Measurements from ENCODE around the gene SSTR3.

Gene SSTR3

GRCh38 chr22:37167981-37168647 lies 44.2 kb downstream of the SSTR3 start:
- no peak for DNase-seq (ENCODE audit: low read depth, low spot score)

- DNase-seq (ENCODE audit: low read depth, low spot score) = no peak
Measured at GRCh38 chr22:37167176-37167980, 44.9 kb downstream of the SSTR3 start.

GRCh38 chr22:37166675-37167066 lies 45.6 kb downstream of the SSTR3 start:
- peak; percentile 88 for DNase-seq (ENCODE audit: low read depth, low spot score)

- DNase-seq (ENCODE audit: low read depth, low spot score) = no peak
Measured at GRCh38 chr22:37165940-37166674, 46.2 kb downstream of the SSTR3 start.

- DNase-seq (ENCODE audit: low read depth, low spot score) = no peak
Measured at GRCh38 chr22:37165066-37165465, 47.2 kb downstream of the SSTR3 start.

GRCh38 chr22:37164505-37164887 lies 47.8 kb downstream of the SSTR3 start:
- no peak for DNase-seq (ENCODE audit: low read depth, low spot score)

GRCh38 chr22:37163575-37164504 lies 48.4 kb downstream of the SSTR3 start:
- DNase-seq (ENCODE audit: low read depth, low spot score) = no peak

- DNase-seq (ENCODE audit: low read depth, low spot score) = no peak
Measured at GRCh38 chr22:37163096-37163489, 49.2 kb downstream of the SSTR3 start.

- DNase-seq (ENCODE audit: low read depth, low spot score) = no peak
Measured at GRCh38 chr22:37162221-37163095, 49.8 kb downstream of the SSTR3 start.

GRCh38 chr22:37161443-37161842 lies 50.8 kb downstream of the SSTR3 start:
- DNase-seq (ENCODE audit: low read depth, low spot score) = no peak

GRCh38 chr22:37160027-37160426 lies 52.2 kb downstream of the SSTR3 start:
- DNase-seq (ENCODE audit: low read depth, low spot score) = no peak

- no peak for DNase-seq (ENCODE audit: low read depth, low spot score)
Measured at GRCh38 chr22:37158963-37159290, 53.4 kb downstream of the SSTR3 start.

GRCh38 chr22:37157516-37158285 lies 54.6 kb downstream of the SSTR3 start:
- DNase-seq (ENCODE audit: low read depth, low spot score) = peak; percentile 39

GRCh38 chr22:37156686-37157435 lies 55.4 kb downstream of the SSTR3 start:
- no peak for DNase-seq (ENCODE audit: low read depth, low spot score)

- no peak for DNase-seq (ENCODE audit: low read depth, low spot score)
Measured at GRCh38 chr22:37155971-37156370, 56.3 kb downstream of the SSTR3 start.

GRCh38 chr22:37154925-37155712 lies 57.2 kb downstream of the SSTR3 start:
- no peak for DNase-seq (ENCODE audit: low read depth, low spot score)

All from astrocyte of the hippocampus (primary cell).